NK-92 treated with Interleukin-12 subunit alpha and Interleukin-12 subunit beta, amount 100 ng/mL, for 24 hours (cell line): ENCODE data around the gene HEATR3.

ENCODE experiments used
- DNase-seq: peaks from one replicate; lab custom pipeline; 2025; lab: John Stamatoyannopoulos, UW

HEATR3 gene

GRCh38 chr16:50058091-50058771 is 7.5 kb upstream of the HEATR3 start:
- no peak for DNase-seq

- DNase-seq: no peak
Observed at GRCh38 chr16:50059111-50059510, 6.7 kb upstream of the HEATR3 start.

- DNase-seq: no peak
Observed at GRCh38 chr16:50059669-50060068, 6.1 kb upstream of the HEATR3 start.

- DNase-seq: no peak
Observed at GRCh38 chr16:50061326-50061725, 4.4 kb upstream of the HEATR3 start.

GRCh38 chr16:50065241-50065623 is 538 bp upstream of the HEATR3 start:
- no peak for DNase-seq

GRCh38 chr16:50066482-50067289 is 916 bp downstream of the HEATR3 start:
- no peak for DNase-seq

- DNase-seq: no peak
Observed at GRCh38 chr16:50067290-50067853, 1.6 kb downstream of the HEATR3 start.

GRCh38 chr16:50068550-50068949 is 2.8 kb downstream of the HEATR3 start:
- DNase-seq: no peak

- DNase-seq: no peak
Observed at GRCh38 chr16:50069060-50069459, 3.3 kb downstream of the HEATR3 start.

GRCh38 chr16:50071075-50071671 is 5.4 kb downstream of the HEATR3 start:
- DNase-seq: no peak

- DNase-seq: no peak
Observed at GRCh38 chr16:50072730-50073129, 7.0 kb downstream of the HEATR3 start.

GRCh38 chr16:50079397-50080140 is 13.8 kb downstream of the HEATR3 start:
- no peak for DNase-seq

- DNase-seq: no peak
Observed at GRCh38 chr16:50081428-50082018, 15.8 kb downstream of the HEATR3 start.

GRCh38 chr16:50083996-50084395 is 18.2 kb downstream of the HEATR3 start:
- DNase-seq: no peak

- no peak for DNase-seq
Observed at GRCh38 chr16:50086176-50086575, 20.4 kb downstream of the HEATR3 start.

- DNase-seq: no peak
Observed at GRCh38 chr16:50088302-50088701, 22.5 kb downstream of the HEATR3 start.

- DNase-seq: no peak
Observed at GRCh38 chr16:50092891-50093290, 27.1 kb downstream of the HEATR3 start.

GRCh38 chr16:50093607-50094539 is 28.1 kb downstream of the HEATR3 start:
- DNase-seq: no peak

- DNase-seq: no peak
Observed at GRCh38 chr16:50096791-50097190, 31.0 kb downstream of the HEATR3 start.

GRCh38 chr16:50099957-50100648 is 34.3 kb downstream of the HEATR3 start:
- DNase-seq: no peak
